Skeletal muscle tissue (tissue), 4 donors: Measurements from ENCODE around the gene PHYHD1. TPM values are rescaled to one million over a fixed set of nuclear protein-coding genes. Genes with fewer than 3 reads are reported as not detected.

Experiments used
- H3K27ac ChIP-seq: one replicate; pipeline ENCODE4 v1.7.0; 2013; ENCODE audit warnings: mild to moderate bottlenecking, low read depth, low read length, inconsistent platforms
- H3K27me3 ChIP-seq, 3 donors: one replicate each; pipeline ENCODE4 v1.7.0; 2013; ENCODE audit warnings: low read length in 3 of 3; ENCODE audit not compliant: control insufficient read depth in 3 of 3, insufficient read depth in 3 of 3
- H3K36me3 ChIP-seq, 3 donors: one replicate each; pipeline ENCODE4 v1.7.0; 2013; ENCODE audit warnings: low read length in 3 of 3; ENCODE audit not compliant: control insufficient read depth in 3 of 3, insufficient read depth in 3 of 3
- H3K4me1 ChIP-seq, 3 donors: one replicate each; pipeline ENCODE4 v1.7.0; 2013; ENCODE audit warnings: low read length in 3 of 3, mild to moderate bottlenecking in 3 of 3; ENCODE audit not compliant: control insufficient read depth in 3 of 3, insufficient read depth in 3 of 3
- H3K4me3 ChIP-seq, 3 donors: one replicate each; pipeline ENCODE4 v1.7.0; 2013; ENCODE audit warnings: low read length in 3 of 3
- H3K9ac ChIP-seq, 3 donors: one replicate each; pipeline ENCODE4 v1.7.0; 2013; ENCODE audit warnings: low read length in 3 of 3, mild to moderate bottlenecking in 3 of 3, moderate library complexity in 2 of 3, low read depth in 1 of 3
- H3K9me3 ChIP-seq, 3 donors: one replicate each; pipeline ENCODE4 v1.7.0; 2013; ENCODE audit warnings: low read length in 3 of 3; ENCODE audit not compliant: control insufficient read depth in 3 of 3
- total RNA-seq: library from RNA; depleted of rRNA; stranded (reverse); fragments of >200 nt; gene quantifications from one replicate; pipeline ENCODE4 v1.2.3, GENCODE V29; 2014
- donor health status: Osteomylitis.

The PHYHD1 gene
- total RNA-seq, 1 donor from 2014 or later: 17.7 TPM

GRCh38 chr9:128918921-128919320 is 1.9 kb upstream of the PHYHD1 start:
- Histone ChIP-seq H3K9ac (peak overlapping the region in 1 of 3 donors; percentile 33), H3K9me3 (no peaks in the 10 kb centered on the region), H3K4me3 (no peak overlapping the region), H3K36me3 (peaks cover 6 to 15% (median 13%) of the 10 kb centered on the region in 3 donors), H3K27ac (no peak overlapping the region), H3K27me3 (no peaks in the 10 kb centered on the region), H3K4me1 (peaks cover 35 to 48% (median 42%) of the 10 kb centered on the region in 3 donors)

- H3K9ac ChIP-seq: peak overlapping the region in 1 of 3 donors; percentile 33
- H3K4me3 ChIP-seq: no peak overlapping the region
- peaks cover 6 to 15% (median 13%) of the 10 kb centered on the region in 3 donors for H3K36me3 ChIP-seq
- H3K27ac ChIP-seq: no peak overlapping the region
- H3K4me1 ChIP-seq: peaks cover 35 to 42% (median 37%) of the 10 kb centered on the region in 3 donors
- H3K27me3 ChIP-seq: no peaks in the 10 kb centered on the region
- no peaks in the 10 kb centered on the region for H3K9me3 ChIP-seq
Observed at GRCh38 chr9:128919402-128920089, 1.2 kb upstream of the PHYHD1 start.

- H3K4me3 ChIP-seq: peak overlapping the region; percentile 57 to 77 (median 67)
Observed at GRCh38 chr9:128921881-128922763, 1.3 kb downstream of the PHYHD1 start.

GRCh38 chr9:128923493-128923883 is 2.7 kb downstream of the PHYHD1 start:
- no peak overlapping the region for H3K4me3 ChIP-seq
- H3K4me1 ChIP-seq: peaks cover 18 to 22% (median 18%) of the 10 kb centered on the region in 3 donors
- H3K9me3 ChIP-seq: no peaks in the 10 kb centered on the region
- no peak overlapping the region for H3K9ac ChIP-seq
- no peaks in the 10 kb centered on the region for H3K27me3 ChIP-seq
- peaks cover 2 to 6% (median 5%) of the 10 kb centered on the region in 3 donors for H3K36me3 ChIP-seq
- H3K27ac ChIP-seq: no peak overlapping the region

More at GRCh38 chr9:128921881-128922763, 1.3 kb downstream of the PHYHD1 start:
- H3K36me3 ChIP-seq: peaks cover 5 to 10% (median 9%) of the 10 kb centered on the region in 3 donors
- H3K27me3 ChIP-seq: no peaks in the 10 kb centered on the region
- H3K4me1 ChIP-seq: peaks cover 19 to 24% (median 23%) of the 10 kb centered on the region in 3 donors
- H3K9me3 ChIP-seq: no peaks in the 10 kb centered on the region
- H3K9ac ChIP-seq: peak overlapping the region; percentile 68 to 86 (median 85)
- peak overlapping the region; percentile 67 for H3K27ac ChIP-seq

- H3K4me1 ChIP-seq: peaks cover 0 to 5% (median 4%) of the 10 kb centered on the region in 3 donors
- H3K36me3 ChIP-seq: peaks cover 0 to 4% (median 2%) of the 10 kb centered on the region in 3 donors
- no peaks in the 10 kb centered on the region for H3K9me3 ChIP-seq
- no peaks in the 10 kb centered on the region for H3K27me3 ChIP-seq
- no peak overlapping the region for H3K4me3 ChIP-seq
- H3K27ac ChIP-seq: no peak overlapping the region
- peak overlapping the region in 1 of 3 donors; percentile 24 for H3K9ac ChIP-seq
Observed at GRCh38 chr9:128927731-128928411, 7.1 kb downstream of the PHYHD1 start.

GRCh38 chr9:128928624-128929023 is 7.8 kb downstream of the PHYHD1 start:
- H3K9ac ChIP-seq: no peak overlapping the region
- no peak overlapping the region for H3K27ac ChIP-seq
- H3K27me3 ChIP-seq: no peaks in the 10 kb centered on the region
- no peak overlapping the region for H3K4me3 ChIP-seq
- peaks cover 0 to 8% (median 2%) of the 10 kb centered on the region in 3 donors for H3K36me3 ChIP-seq
- peaks cover 0 to 5% (median 4%) of the 10 kb centered on the region in 3 donors for H3K4me1 ChIP-seq
- H3K9me3 ChIP-seq: no peaks in the 10 kb centered on the region

GRCh38 chr9:128929560-128929959 is 8.8 kb downstream of the PHYHD1 start:
- Histone ChIP-seq H3K27ac (no peak overlapping the region), H3K36me3 (peaks cover 0 to 9% (median 2%) of the 10 kb centered on the region in 3 donors), H3K9ac (no peak overlapping the region), H3K4me3 (no peak overlapping the region), H3K4me1 (peaks cover 0 to 5% (median 4%) of the 10 kb centered on the region in 3 donors), H3K9me3 (no peaks in the 10 kb centered on the region), H3K27me3 (no peaks in the 10 kb centered on the region)

GRCh38 chr9:128933731-128934130 is 12.9 kb downstream of the PHYHD1 start:
- peak overlapping the region in 1 of 3 donors; percentile 5 for H3K9ac ChIP-seq
- no peaks in the 10 kb centered on the region for H3K27me3 ChIP-seq
- no peaks in the 10 kb centered on the region for H3K9me3 ChIP-seq
- H3K4me3 ChIP-seq: no peak overlapping the region
- H3K27ac ChIP-seq: no peak overlapping the region
- no peaks in the 10 kb centered on the region for H3K4me1 ChIP-seq
- peaks cover 0 to 9% (median 3%) of the 10 kb centered on the region in 3 donors for H3K36me3 ChIP-seq

GRCh38 chr9:128936171-128936865 is 15.5 kb downstream of the PHYHD1 start:
- no peak overlapping the region for H3K27ac ChIP-seq
- H3K9ac ChIP-seq: peak overlapping the region in 1 of 3 donors; percentile 25
- peaks cover 3 to 11% (median 3%) of the 10 kb centered on the region in 3 donors for H3K36me3 ChIP-seq
- H3K4me3 ChIP-seq: no peak overlapping the region
- H3K4me1 ChIP-seq: peaks cover 6 to 12% (median 11%) of the 10 kb centered on the region in 3 donors
- no peaks in the 10 kb centered on the region for H3K9me3 ChIP-seq
- H3K27me3 ChIP-seq: no peaks in the 10 kb centered on the region
